GM12878 (cell line): ENCODE data around the gene TACSTD2. TPM values are rescaled to one million over a fixed set of nuclear protein-coding genes. Genes with fewer than 3 reads are reported as not detected.

Source experiments
- ATAC-seq: fragments of 200-7000 bp; cut with Tn5 transposase; 3 replicates; pipeline ENCODE4 v1.9.1; 2020; ENCODE audit warnings: mild to moderate bottlenecking, moderate library complexity
- BruUV-seq: library from RNA; stranded (reverse); fragments of 400-500 nt; replicated peaks from 2 replicates; lab custom pipeline; 2021; lab: Mats Ljungman, UMichigan
- CTCF ChIA-PET: fragments of 300-600 bp; sonication (Branson Sonifier 250); formaldehyde crosslinking; extraction: SDS; loops from one replicate; lab custom pipeline; 2021; ENCODE audit warnings: inconsistent platforms; lab: Yijun Ruan, JAX
- POLR2A ChIA-PET: fragments of 350-600 bp; formaldehyde crosslinking; extraction: SDS; loops from one replicate; lab custom pipeline; 2021; ENCODE audit warnings: inconsistent platforms; lab: Charles Lee
- RAD21 ChIA-PET: fragments of 300-600 bp; sonication (Branson Sonifier 250); formaldehyde crosslinking; loops from one replicate; lab custom pipeline; 2023; ENCODE audit warnings: antibody characterized with exemption; ENCODE audit not compliant: unreplicated experiment; lab: Charles Lee
- SMC1A ChIA-PET: fragments of 300-600 bp; sonication (Branson Sonifier 250); formaldehyde crosslinking; loops from one replicate; lab custom pipeline; 2023; ENCODE audit not compliant: unreplicated experiment, uncharacterized antibody; lab: Charles Lee
- DNase-seq: peaks from one replicate; pipeline ENCODE4 v3.0.0-alpha.2; 2011; ENCODE audit warnings: low read depth, low spot score
- FAIRE-seq: peaks from 3 replicates; lab custom pipeline; 2011; peaks lifted over from hg19 to GRCh38; lab: Jason Lieb, UNC
- H2AFZ ChIP-seq: 2 replicates; pipeline ENCODE4 v1.6.0; 2011; ENCODE audit warnings: low read depth, low read length, control low read depth; ENCODE audit not compliant: control insufficient read depth
- H3K27ac ChIP-seq: 2 replicates; pipeline ENCODE4 v1.5.1; 2011; ENCODE audit warnings: control low read depth; ENCODE audit not compliant: control insufficient read depth, insufficient read depth
- H3K27me3 ChIP-seq, 2 experiments: replicated peaks in 1 of 2; 2 replicates each; pipeline versions ENCODE4 v1.6.0 to v1.6.1; 2011; ENCODE audit warnings: low read length in 1 of 2; ENCODE audit not compliant: control insufficient read depth in 2 of 2, insufficient read depth in 2 of 2
- H3K36me3 ChIP-seq, 2 experiments: 2 replicates each; pipeline ENCODE4 v1.5.1; 2011; ENCODE audit warnings: low read length in 1 of 2; ENCODE audit not compliant: control insufficient read depth in 2 of 2, insufficient read depth in 2 of 2
- H3K4me1 ChIP-seq: 2 replicates; pipeline ENCODE4 v1.6.1; 2011; ENCODE audit warnings: mild to moderate bottlenecking, low read length, moderate library complexity, mixed read lengths; ENCODE audit not compliant: control insufficient read depth, insufficient read depth
- H3K4me2 ChIP-seq: 2 replicates; pipeline ENCODE4 v1.6.0; 2011; ENCODE audit warnings: control low read depth; ENCODE audit not compliant: control insufficient read depth, insufficient read depth
- H3K4me3 ChIP-seq: fragments of 200-600 bp; sonication (generic); 2 replicates; pipeline ENCODE4 v1.5.1; 2016
- H3K79me2 ChIP-seq: 2 replicates; pipeline ENCODE4 v1.6.0; 2011; ENCODE audit warnings: low read length; ENCODE audit not compliant: control insufficient read depth, insufficient read depth
- H3K9ac ChIP-seq: 2 replicates; pipeline ENCODE4 v1.8.0; 2011; ENCODE audit warnings: low read length, control low read depth, mixed read lengths; ENCODE audit not compliant: control insufficient read depth, insufficient read depth
- H3K9me3 ChIP-seq: replicated peaks from 3 replicates; pipeline ENCODE4 v1.5.1; 2011; ENCODE audit warnings: mild to moderate bottlenecking, low read length; ENCODE audit not compliant: control insufficient read depth, insufficient read depth
- H4K20me1 ChIP-seq: 2 replicates; pipeline ENCODE4 v1.6.0; 2011; ENCODE audit not compliant: control insufficient read depth, insufficient read depth
- CREB1 ChIP-seq: IDR thresholded peaks from 2 replicates; pipeline ENCODE4 v1.6.1; 2012; ENCODE audit warnings: low read depth, mild to moderate bottlenecking, inconsistent platforms
- FOXK2 ChIP-seq: fragments of 450-650 bp; IDR thresholded peaks from 2 replicates; pipeline ENCODE4 v1.6.1; 2017; ENCODE audit warnings: mild to moderate bottlenecking, moderate library complexity
- HDAC6 ChIP-seq: fragments of 200-600 bp; sonication (generic); IDR thresholded peaks from one replicate; pipeline ENCODE4 v1.8.0; 2017; ENCODE audit warnings: antibody characterized with exemption; ENCODE audit not compliant: unreplicated experiment
- IRF5 ChIP-seq: fragments of 450-650 bp; IDR thresholded peaks from 2 replicates; pipeline ENCODE4 v1.6.1; 2017; ENCODE audit warnings: borderline replicate concordance
- MYC ChIP-seq: IDR thresholded peaks from 2 replicates; pipeline ENCODE4 v1.6.1; 2011; ENCODE audit warnings: mild to moderate bottlenecking, low read length, moderate library complexity, inconsistent platforms; ENCODE audit not compliant: insufficient read depth, insufficient replicate concordance, insufficient read length, severe bottlenecking
- POLR2A ChIP-seq: IDR thresholded peaks from 2 replicates; pipeline ENCODE4 v1.6.1; 2011; ENCODE audit warnings: low read depth, mild to moderate bottlenecking, low read length
- RCOR1 ChIP-seq: conservative IDR thresholded peaks from 2 replicates; pipeline ENCODE4 v1.6.1; 2012; ENCODE audit warnings: low read depth, low read length, improper control_type of control experiment
- SREBF2 ChIP-seq: IDR thresholded peaks from 2 replicates; pipeline ENCODE4 v1.6.1; 2012; ENCODE audit warnings: mild to moderate bottlenecking, low read length
- SUPT20H ChIP-seq: IDR thresholded peaks from 2 replicates; pipeline ENCODE4 v1.6.1; 2011; ENCODE audit warnings: low read depth, mild to moderate bottlenecking, low read length, moderate library complexity, borderline replicate concordance; ENCODE audit not compliant: control insufficient read depth
- ZBED1 ChIP-seq: IDR thresholded peaks from 2 replicates; pipeline ENCODE4 v1.6.1; 2016; ENCODE audit warnings: borderline replicate concordance
- WGBS: methylation state at CpG from one replicate; pipeline ENCODE4 v1.1.6; 2016; ENCODE audit warnings: low lambda C conversion rate; ENCODE audit not compliant: insufficient replicate concordance, insufficient coverage; ENCODE audit errors: missing lambda C conversion rate; 5-methylcytosine and 5-hydroxymethylcytosine counted together
- in situ Hi-C: fragments of 300-500 bp; cut with MboI; formaldehyde crosslinking; loops from 9 replicates; pipeline ENCODE4 v1.14.3; 2018; ENCODE audit warnings: mixed read lengths
- intact Hi-C: fragments of 100-400 bp; cut with micrococcal nuclease; formaldehyde crosslinking; loops from one replicate; pipeline ENCODE4 v1.14.2; 2022; ENCODE audit not compliant: unreplicated experiment
- polyA plus RNA-seq, 11 experiments: library from polyadenylated mRNA; depleted of rRNA in 4 of 11; unstranded in 6 of 11; stranded (reverse) in 5 of 11; fragments of >200 nt; fragmentation: Nextera tagmentation in 4 of 11; fragmentation: Illumina TruSeq in 1 of 11; extraction: Ambion mirVana in 4 of 11; extraction: Trizol in 1 of 11; gene quantifications; 1 replicate in 1 of 11; 2 replicates in 10 of 11; pipeline versions ENCODE4 v1.2.1 to v1.2.3, GENCODE V29; 2011 to 2016; ENCODE audit warnings: inconsistent platforms in 2 of 11, missing spikeins in 2 of 11, low read depth in 1 of 11
- total RNA-seq, 4 experiments: library from RNA; depleted of rRNA in 3 of 4; stranded (reverse); fragments of >200 nt in 3 of 4; fragmentation: Illumina TruSeq in 1 of 4; extraction: Trizol in 1 of 4; gene quantifications; 2 replicates each; pipeline versions ENCODE4 v1.2.1 to v1.2.3, GENCODE V29; 2013 to 2021

The TACSTD2 gene
- total and polyA plus RNA-seq, 10 of the 15 experiments (the other 5 are each of a cell fraction or from before 2014, with no cell fraction given), result 0.56 to 9.4 (median 3.7) TPM

GRCh38 chr1:58543260-58543659 is 33.8 kb downstream of the TACSTD2 start:
- in situ Hi-C loops (no loop called here), intact Hi-C loops (no loop called here)
- BruUV-seq, result no TSS peak
- Histone ChIP-seq H3K79me2 (peaks cover 10% of the 10 kb centered on the region), H3K36me3 (no peaks in the 10 kb centered on the region; a peak in 1 of 4 replicates), H3K4me1 (no peaks in the 10 kb centered on the region), H3K9me3 (no peaks in the 10 kb centered on the region), H3K4me3 (no peak overlapping the region), H4K20me1 (no peaks in the 10 kb centered on the region), H3K27ac (no peak overlapping the region), H3K9ac (no peak overlapping the region), H3K27me3 (no peaks in the 10 kb centered on the region), H2AFZ (no peak overlapping the region), H3K4me2 (no peak overlapping the region)
- FAIRE-seq (peak; percentile 64), DNase-seq (no peak), ATAC-seq (no peak)
- ChIA-PET SMC1A (interaction anchor here (0.6 to 2.0 kb wide), 7 partner anchors 26 to 480 kb away, joined by 3 to 13 read pairs (median 3); partner anchors contain the start of gene JUN), POLR2A (interaction anchor here (0.6 kb wide), 1 partner anchor 441 kb away, joined by 3 read pairs; no protein-coding TSS in a partner anchor), RAD21 (interaction anchor here (1.9 kb wide), 1 partner anchor 27 kb away, joined by 9 read pairs; no protein-coding TSS in a partner anchor), CTCF (interaction anchor here (0.7 to 2.6 kb wide), 4 partner anchors 26 to 110 kb away, joined by 3 to 30 read pairs (median 6); no protein-coding TSS in a partner anchor)
- TF ChIP-seq RCOR1 (no peak), ZBED1 (no peak), CREB1 (no peak), FOXK2 (no peak), MYC (no peak), SREBF2 (no peak), SUPT20H (no peak), IRF5 (no peak), POLR2A (no peak), HDAC6 (no peak)
- 93% methylated on average over 1 of the region's 1 CpG for WGBS
